K562 (cell line): ENCODE measurements around the gene CPED1. TPM values are rescaled to one million over a fixed set of nuclear protein-coding genes. Genes with fewer than 3 reads are reported as not detected.

Source experiments
- ATAC-seq: fragments of 200-7000 bp; cut with Tn5 transposase; 3 replicates; pipeline ENCODE4 v1.9.1; 2020; ENCODE audit warnings: moderate library complexity
- BruUV-seq: library from RNA; stranded (reverse); fragments of 400-500 nt; replicated peaks from 2 replicates; lab custom pipeline; 2021; lab: Mats Ljungman, UMichigan
- CTCF ChIA-PET: fragments of 300-600 bp; formaldehyde crosslinking; extraction: SDS; loops from one replicate; lab custom pipeline; 2021; ENCODE audit warnings: low intra/inter-chr PET ratio; lab: Yijun Ruan, JAX
- POLR2A ChIA-PET: fragments of 300-600, 350-650 bp; sonication (Branson Sonifier 250); formaldehyde crosslinking; extraction: SDS; loops from one replicate; lab custom pipeline; 2021; ENCODE audit warnings: antibody characterized with exemption, inconsistent platforms; lab: Yijun Ruan, JAX
- DNase-seq, 4 experiments: peaks; one replicate each; pipeline versions ENCODE4 v3.0.0 to v3.0.0-alpha.2; 2011 to 2018; ENCODE audit warnings: low spot score in 3 of 4, mixed read lengths in 3 of 4; ENCODE audit errors: extremely low read depth in 1 of 4
- FAIRE-seq: peaks from 2 replicates; lab custom pipeline; 2011; peaks lifted over from hg19 to GRCh38; lab: Jason Lieb, UNC
- H2AFZ ChIP-seq: 2 replicates; pipeline ENCODE4 v1.6.0; 2011; ENCODE audit warnings: low read depth, low read length, control low read depth, inconsistent platforms
- H3K27ac ChIP-seq: fragments of 200-600 bp; 3 replicates; pipeline ENCODE4 v1.8.0; 2011; ENCODE audit warnings: low read depth, mild to moderate bottlenecking, control low read depth, inconsistent platforms, low read length, moderate library complexity, mixed read lengths; ENCODE audit errors: extremely low read depth
- H3K27me3 ChIP-seq, 2 experiments: fragments of 300-600 bp in 1 of 2; 2 replicates in 1 of 2; 3 replicates in 1 of 2; pipeline versions ENCODE4 v1.6.0 to v1.8.0; 2011; ENCODE audit warnings: inconsistent platforms in 2 of 2, low read length in 2 of 2, mild to moderate bottlenecking in 1 of 2, mixed read lengths in 1 of 2, moderate library complexity in 1 of 2; ENCODE audit not compliant: control insufficient read depth in 2 of 2, insufficient read depth in 2 of 2
- H3K36me3 ChIP-seq: fragments of 300-600 bp; 3 replicates; pipeline ENCODE4 v1.8.0; 2011; ENCODE audit warnings: mild to moderate bottlenecking, low read length, inconsistent platforms; ENCODE audit not compliant: control insufficient read depth, insufficient read depth
- H3K4me1 ChIP-seq, 2 experiments: fragments of 200-600 bp in 1 of 2; replicated peaks in 1 of 2; 2 replicates in 1 of 2; 3 replicates in 1 of 2; pipeline versions ENCODE4 v1.5.1 to v1.8.0; 2011; ENCODE audit warnings: inconsistent platforms in 2 of 2, low read length in 2 of 2, mild to moderate bottlenecking in 1 of 2, mixed read lengths in 1 of 2, moderate library complexity in 1 of 2; ENCODE audit not compliant: control insufficient read depth in 2 of 2, insufficient read depth in 2 of 2
- H3K4me2 ChIP-seq: 2 replicates; pipeline ENCODE4 v1.6.1; 2011; ENCODE audit warnings: low read length, control low read depth, inconsistent platforms, mixed read lengths; ENCODE audit not compliant: insufficient read depth
- H3K4me3 ChIP-seq: fragments of 200-600 bp; sonication (generic), shearing (Covaris generic); 2 replicates; pipeline ENCODE4 v1.5.1; 2016; ENCODE audit warnings: control low read depth, inconsistent platforms
- H3K79me2 ChIP-seq: fragments of 200-600 bp; 3 replicates; pipeline ENCODE4 v1.8.0; 2011; ENCODE audit warnings: low read length, inconsistent platforms; ENCODE audit not compliant: control insufficient read depth, insufficient read depth
- H3K9ac ChIP-seq, 2 experiments: 2 replicates each; pipeline versions ENCODE4 v1.6.0 to v1.6.1; 2011; ENCODE audit warnings: low read depth in 2 of 2, low read length in 2 of 2, control low read depth in 1 of 2, inconsistent platforms in 1 of 2, mild to moderate bottlenecking in 1 of 2, mixed read lengths in 1 of 2; ENCODE audit not compliant: insufficient read depth in 1 of 2
- H3K9me1 ChIP-seq: one replicate; pipeline ENCODE4 v1.6.0; 2011; ENCODE audit warnings: inconsistent platforms, mild to moderate bottlenecking, low read length, moderate library complexity; ENCODE audit not compliant: control insufficient read depth, insufficient read depth
- H3K9me3 ChIP-seq: replicated peaks from 2 replicates; pipeline ENCODE4 v1.5.1; 2011; ENCODE audit warnings: low read depth, low read length, inconsistent platforms; ENCODE audit not compliant: control insufficient read depth, insufficient read depth
- H4K20me1 ChIP-seq: replicated peaks from 2 replicates; pipeline ENCODE4 v1.6.1; 2011; ENCODE audit warnings: low read length, inconsistent platforms, mixed read lengths; ENCODE audit not compliant: control insufficient read depth, insufficient read depth
- FOXM1 ChIP-seq, 2 experiments: fragments of 450-650 bp in 1 of 2; sonication (generic) in 1 of 2; formaldehyde crosslinking in 1 of 2; IDR thresholded peaks; 2 replicates each; pipeline versions ENCODE4 v1.6.1 to v1.9.0; 2017 to 2022; ENCODE audit warnings: low read depth in 2 of 2, mild to moderate bottlenecking in 2 of 2, missing genetic modification reagents in 1 of 2, moderate library complexity in 1 of 2
- NBN ChIP-seq: fragments of 450-650 bp; IDR thresholded peaks from 2 replicates; pipeline ENCODE4 v1.6.1; 2016; ENCODE audit warnings: low read depth, mild to moderate bottlenecking
- NFRKB ChIP-seq: fragments of 450-650 bp; IDR thresholded peaks from 2 replicates; pipeline ENCODE4 v1.6.1; 2016; ENCODE audit warnings: low read depth
- RB1 ChIP-seq: fragments of 450-650 bp; IDR thresholded peaks from 2 replicates; pipeline ENCODE4 v1.6.1; 2017; ENCODE audit warnings: low read depth, mild to moderate bottlenecking
- RBM34 ChIP-seq: fragments of 200-400 bp; formaldehyde crosslinking; IDR thresholded peaks from 2 replicates; pipeline ENCODE4 v1.6.1; 2018; ENCODE audit warnings: low read length, borderline replicate concordance; ENCODE audit not compliant: insufficient read depth
- WGBS: fragments of 100-300 bp; shearing (Covaris generic); methylation state at CpG from one replicate; pipeline ENCODE4 v1.1.6; 2016; ENCODE audit warnings: low coverage, mixed read lengths; ENCODE audit not compliant: insufficient coverage; ENCODE audit errors: missing lambda C conversion rate; 5-methylcytosine and 5-hydroxymethylcytosine counted together
- in situ Hi-C: fragments of 300-500 bp; cut with MboI; formaldehyde crosslinking; loops from 4 replicates; pipeline ENCODE4 v1.15.0; 2018; ENCODE audit warnings: inconsistent platforms, mixed read lengths
- intact Hi-C: fragments of 100-400 bp; cut with micrococcal nuclease; formaldehyde crosslinking; loops from 2 replicates; pipeline ENCODE4 v1.14.2; 2022
- polyA plus RNA-seq, 8 experiments: library from polyadenylated mRNA; depleted of rRNA in 4 of 8; stranded (reverse) in 5 of 8; unstranded in 3 of 8; fragments of >200 nt; fragmentation: Nextera tagmentation in 2 of 8; fragmentation: Illumina TruSeq in 1 of 8; extraction: Ambion mirVana in 2 of 8; extraction: Trizol in 1 of 8; gene quantifications; 2 replicates each; pipeline versions ENCODE4 v1.2.1 to v1.2.3, GENCODE V29; 2011 to 2014; ENCODE audit warnings: inconsistent platforms in 1 of 8, missing spikeins in 1 of 8
- total RNA-seq, 7 experiments: library from RNA; depleted of rRNA in 6 of 7; stranded (reverse); fragments of >200 nt in 6 of 7; fragmentation: Illumina TruSeq in 2 of 7; extraction: Trizol in 2 of 7; gene quantifications; 2 replicates each; pipeline versions ENCODE4 v1.2.1 to v1.2.3, GENCODE V29; 2011 to 2021; ENCODE audit warnings: low replicate concordance in 1 of 7
- TF ChIP-seq, protein P1 (sequence below): sonication (generic); formaldehyde crosslinking; IDR thresholded peaks from 2 replicates; pipeline ENCODE4 v1.9.0; 2022; ENCODE audit warnings: mild to moderate bottlenecking, missing genetic modification reagents
- TF ChIP-seq, protein P2 (sequence below): sonication (generic); formaldehyde crosslinking; IDR thresholded peaks from 2 replicates; pipeline ENCODE4 v1.8.1; 2023; ENCODE audit warnings: missing genetic modification reagents, mild to moderate bottlenecking, borderline replicate concordance
- TF ChIP-seq, protein P3 (sequence below), 3 experiments: fragments of 200-800 bp in 1 of 3; sonication (Bioruptor generic) in 1 of 3; sonication (generic) in 1 of 3; formaldehyde crosslinking in 1 of 3; IDR thresholded peaks; 2 replicates each; pipeline versions ENCODE4 v1.6.1 to v1.8.0; 2016 to 2022; ENCODE audit warnings: mild to moderate bottlenecking in 2 of 3, missing compliant biosample characterization in 2 of 3, missing genetic modification characterization in 2 of 3, missing genetic modification reagents in 1 of 3
- TF ChIP-seq, protein P4 (sequence below): fragments of 450-650 bp; IDR thresholded peaks from 2 replicates; pipeline ENCODE4 v1.6.1; 2018; ENCODE audit warnings: mild to moderate bottlenecking, low read depth; ENCODE audit not compliant: partially characterized antibody
- TF ChIP-seq, protein P5 (sequence below), 2 experiments: fragments of 450-650 bp in 1 of 2; sonication (generic) in 1 of 2; formaldehyde crosslinking; conservative IDR thresholded peaks; 2 replicates each; pipeline versions ENCODE4 v1.4.0 to v1.8.1; 2020 to 2022; ENCODE audit warnings: mild to moderate bottlenecking in 1 of 2, missing genetic modification reagents in 1 of 2

The CPED1 gene
- total and polyA plus RNA-seq, 9 of the 15 experiments (the other 6 are each of a cell fraction or from before 2014, with no cell fraction given) = 195 to 393 (median 290) TPM

DNA sequence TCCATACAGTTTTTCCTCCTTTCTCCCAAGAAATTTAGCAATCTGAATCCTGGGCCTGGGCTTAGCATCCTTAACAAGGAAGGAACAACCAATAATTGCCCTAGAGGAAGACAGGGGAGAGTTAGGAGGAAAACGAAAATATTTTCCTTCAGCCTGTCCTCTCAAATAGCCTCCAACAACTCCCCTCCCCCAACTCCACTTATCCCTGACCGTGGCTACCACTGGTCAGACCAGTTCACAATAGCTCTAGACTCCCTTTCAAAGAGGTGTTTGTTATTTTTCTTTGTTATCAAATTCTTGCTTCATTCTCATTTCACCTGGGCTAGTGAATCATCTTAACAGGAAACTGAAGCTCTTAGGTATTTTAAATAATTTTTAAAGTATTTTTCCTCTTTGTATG lies 114.1 kb downstream of the CPED1 start:
- Histone ChIP-seq H3K9me1 (no peaks in the 10 kb centered on the region), H4K20me1 (no peaks in the 10 kb centered on the region; the same call in 1 of the 2 replicates), H3K27me3 (no peaks in the 10 kb centered on the region), H3K4me2 (no peak overlapping the region), H3K9me3 (no peaks in the 10 kb centered on the region), H3K36me3 (peaks cover 94% of the 10 kb centered on the region), H3K27ac (peak overlapping the region; percentile 34; the same call in 1 of the 3 replicates), H3K79me2 (peaks cover 72% of the 10 kb centered on the region), H3K9ac (no peak overlapping the region), H2AFZ (no peak overlapping the region), H3K4me1 (peaks cover 0 to 8% of the 10 kb centered on the region in 2 experiments; a peak in 1 of 5 replicates), H3K4me3 (no peak overlapping the region)
- intact Hi-C loops (no loop called here), in situ Hi-C loops (no loop called here)
- FAIRE-seq (no peak), ATAC-seq (peak; percentile 57), DNase-seq (peak in 1 of 4 experiments; percentile 33)
- ChIA-PET CTCF (interaction anchor here (0.6 kb wide), 1 partner anchor 33 kb away, joined by 3 read pairs; no protein-coding TSS in a partner anchor), POLR2A (interaction anchor here (1.1 kb wide), 1 partner anchor 26 kb away, joined by 4 read pairs; no protein-coding TSS in a partner anchor)
- BruUV-seq = no TSS peak
- 40% methylated on average over 2 of the region's 2 CpGs for WGBS
- TF ChIP-seq, protein P1, sequence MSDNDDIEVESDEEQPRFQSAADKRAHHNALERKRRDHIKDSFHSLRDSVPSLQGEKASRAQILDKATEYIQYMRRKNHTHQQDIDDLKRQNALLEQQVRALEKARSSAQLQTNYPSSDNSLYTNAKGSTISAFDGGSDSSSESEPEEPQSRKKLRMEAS (CRISPR knock-in tag) = no peak
- TF ChIP-seq RB1 (no peak), NFRKB (no peak), FOXM1 (IDR thresholded peaks at IDR 0.05; ENCODE audit: low read depth) (no peak), FOXM1 (CRISPR knock-in tag; IDR thresholded peaks at IDR 0.05; ENCODE audit: low read depth) (no peak), RBM34 (no peak), NBN (no peak)
- TF ChIP-seq, protein P2, sequence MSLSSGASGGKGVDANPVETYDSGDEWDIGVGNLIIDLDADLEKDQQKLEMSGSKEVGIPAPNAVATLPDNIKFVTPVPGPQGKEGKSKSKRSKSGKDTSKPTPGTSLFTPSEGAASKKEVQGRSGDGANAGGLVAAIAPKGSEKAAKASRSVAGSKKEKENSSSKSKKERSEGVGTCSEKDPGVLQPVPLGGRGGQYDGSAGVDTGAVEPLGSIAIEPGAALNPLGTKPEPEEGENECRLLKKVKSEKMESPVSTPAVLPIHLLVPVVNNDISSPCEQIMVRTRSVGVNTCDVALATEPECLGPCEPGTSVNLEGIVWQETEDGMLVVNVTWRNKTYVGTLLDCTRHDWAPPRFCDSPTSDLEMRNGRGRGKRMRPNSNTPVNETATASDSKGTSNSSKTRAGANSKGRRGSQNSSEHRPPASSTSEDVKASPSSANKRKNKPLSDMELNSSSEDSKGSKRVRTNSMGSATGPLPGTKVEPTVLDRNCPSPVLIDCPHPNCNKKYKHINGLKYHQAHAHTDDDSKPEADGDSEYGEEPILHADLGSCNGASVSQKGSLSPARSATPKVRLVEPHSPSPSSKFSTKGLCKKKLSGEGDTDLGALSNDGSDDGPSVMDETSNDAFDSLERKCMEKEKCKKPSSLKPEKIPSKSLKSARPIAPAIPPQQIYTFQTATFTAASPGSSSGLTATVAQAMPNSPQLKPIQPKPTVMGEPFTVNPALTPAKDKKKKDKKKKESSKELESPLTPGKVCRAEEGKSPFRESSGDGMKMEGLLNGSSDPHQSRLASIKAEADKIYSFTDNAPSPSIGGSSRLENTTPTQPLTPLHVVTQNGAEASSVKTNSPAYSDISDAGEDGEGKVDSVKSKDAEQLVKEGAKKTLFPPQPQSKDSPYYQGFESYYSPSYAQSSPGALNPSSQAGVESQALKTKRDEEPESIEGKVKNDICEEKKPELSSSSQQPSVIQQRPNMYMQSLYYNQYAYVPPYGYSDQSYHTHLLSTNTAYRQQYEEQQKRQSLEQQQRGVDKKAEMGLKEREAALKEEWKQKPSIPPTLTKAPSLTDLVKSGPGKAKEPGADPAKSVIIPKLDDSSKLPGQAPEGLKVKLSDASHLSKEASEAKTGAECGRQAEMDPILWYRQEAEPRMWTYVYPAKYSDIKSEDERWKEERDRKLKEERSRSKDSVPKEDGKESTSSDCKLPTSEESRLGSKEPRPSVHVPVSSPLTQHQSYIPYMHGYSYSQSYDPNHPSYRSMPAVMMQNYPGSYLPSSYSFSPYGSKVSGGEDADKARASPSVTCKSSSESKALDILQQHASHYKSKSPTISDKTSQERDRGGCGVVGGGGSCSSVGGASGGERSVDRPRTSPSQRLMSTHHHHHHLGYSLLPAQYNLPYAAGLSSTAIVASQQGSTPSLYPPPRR (CRISPR knock-in tag) = no peak
- TF ChIP-seq, protein P3, sequence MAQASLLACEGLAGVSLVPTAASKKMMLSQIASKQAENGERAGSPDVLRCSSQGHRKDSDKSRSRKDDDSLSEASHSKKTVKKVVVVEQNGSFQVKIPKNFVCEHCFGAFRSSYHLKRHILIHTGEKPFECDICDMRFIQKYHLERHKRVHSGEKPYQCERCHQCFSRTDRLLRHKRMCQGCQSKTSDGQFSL (CRISPR knock-in tag; IDR thresholded peaks at IDR 0.05) = no peak
- TF ChIP-seq, protein P3 (tag; IDR thresholded peaks at IDR 0.05) = no peak
- TF ChIP-seq, protein P4, sequence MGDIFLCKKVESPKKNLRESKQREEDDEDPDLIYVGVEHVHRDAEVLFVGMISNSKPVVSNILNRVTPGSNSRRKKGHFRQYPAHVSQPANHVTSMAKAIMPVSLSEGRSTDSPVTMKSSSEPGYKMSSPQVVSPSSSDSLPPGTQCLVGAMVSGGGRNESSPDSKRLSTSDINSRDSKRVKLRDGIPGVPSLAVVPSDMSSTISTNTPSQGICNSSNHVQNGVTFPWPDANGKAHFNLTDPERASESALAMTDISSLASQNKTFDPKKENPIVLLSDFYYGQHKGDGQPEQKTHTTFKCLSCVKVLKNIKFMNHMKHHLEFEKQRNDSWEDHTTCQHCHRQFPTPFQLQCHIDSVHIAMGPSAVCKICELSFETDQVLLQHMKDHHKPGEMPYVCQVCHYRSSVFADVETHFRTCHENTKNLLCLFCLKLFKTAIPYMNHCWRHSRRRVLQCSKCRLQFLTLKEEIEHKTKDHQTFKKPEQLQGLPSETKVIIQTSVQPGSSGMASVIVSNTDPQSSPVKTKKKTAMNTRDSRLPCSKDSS = no peak
- TF ChIP-seq, protein P5, sequence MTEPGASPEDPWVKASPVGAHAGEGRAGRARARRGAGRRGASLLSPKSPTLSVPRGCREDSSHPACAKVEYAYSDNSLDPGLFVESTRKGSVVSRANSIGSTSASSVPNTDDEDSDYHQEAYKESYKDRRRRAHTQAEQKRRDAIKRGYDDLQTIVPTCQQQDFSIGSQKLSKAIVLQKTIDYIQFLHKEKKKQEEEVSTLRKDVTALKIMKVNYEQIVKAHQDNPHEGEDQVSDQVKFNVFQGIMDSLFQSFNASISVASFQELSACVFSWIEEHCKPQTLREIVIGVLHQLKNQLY (CRISPR knock-in tag; conservative IDR thresholded peaks at IDR 0.05) = no peak
